Measurements from ENCODE around the gene RPL13.

The RPL13 gene

DNA sequence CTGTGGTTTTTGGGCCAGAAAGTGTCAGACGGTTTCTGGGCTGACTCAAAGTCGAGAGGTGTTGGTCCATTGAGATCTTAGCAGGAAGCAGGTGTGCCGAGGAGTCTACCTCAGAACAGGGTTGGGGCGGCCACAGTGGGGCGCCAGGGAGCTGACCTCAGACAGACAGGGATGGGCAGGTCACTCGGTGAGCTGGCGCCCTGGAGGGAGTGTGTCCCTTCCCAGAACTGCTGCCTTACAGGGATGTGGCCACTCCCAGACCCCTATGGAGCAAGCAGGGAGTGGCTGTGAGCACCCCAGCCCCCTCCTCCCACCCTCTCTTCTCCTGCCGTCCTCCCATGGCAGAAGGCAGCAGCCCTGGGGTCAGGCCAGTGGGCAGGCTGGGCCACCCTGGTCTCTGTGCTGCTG is 39.0 kb downstream of the RPL13 start:
- no peak for DNase-seq (ENCODE audit: low read depth)

DNA sequence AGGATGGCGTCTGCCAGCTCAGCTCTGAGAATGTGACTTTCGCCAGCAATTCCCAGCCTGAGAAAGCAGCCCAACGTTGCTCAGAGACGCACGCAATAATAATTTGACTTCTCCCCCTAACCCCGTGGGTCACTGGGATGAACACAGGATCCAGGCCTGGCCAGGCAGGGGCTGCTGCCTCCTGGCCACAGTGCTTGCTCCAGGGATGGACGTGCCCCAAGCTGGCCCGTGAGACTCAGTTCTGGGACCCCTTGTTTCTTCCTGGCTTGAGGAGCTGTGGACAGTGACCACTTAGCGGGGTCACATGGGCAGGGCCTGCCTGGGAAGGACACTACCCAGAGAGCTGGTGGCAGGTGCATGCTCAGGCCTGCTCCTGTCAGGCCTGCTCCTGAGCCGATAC is 39.4 kb downstream of the RPL13 start:
- no peak for DNase-seq (ENCODE audit: low read depth)

DNA sequence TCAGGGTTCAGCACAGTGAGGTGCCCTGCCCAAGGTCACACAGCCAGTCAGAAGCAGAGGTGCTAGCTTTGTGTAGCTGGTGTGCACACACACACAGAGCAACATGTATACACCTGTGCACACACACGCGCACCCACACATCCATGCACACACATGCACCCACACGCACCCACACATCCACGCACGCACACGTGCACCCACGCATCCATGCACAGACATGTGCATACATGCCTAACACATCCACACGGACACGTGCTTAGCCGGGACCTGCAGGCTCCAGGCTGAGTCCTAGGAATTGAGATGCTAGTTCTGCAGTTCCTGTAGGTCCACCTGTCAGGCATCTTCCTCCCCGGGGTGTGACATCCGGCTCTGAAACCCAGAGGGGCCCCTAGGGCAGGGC is 39.9 kb downstream of the RPL13 start:
- DNase-seq (ENCODE audit: low read depth) = no peak

DNA sequence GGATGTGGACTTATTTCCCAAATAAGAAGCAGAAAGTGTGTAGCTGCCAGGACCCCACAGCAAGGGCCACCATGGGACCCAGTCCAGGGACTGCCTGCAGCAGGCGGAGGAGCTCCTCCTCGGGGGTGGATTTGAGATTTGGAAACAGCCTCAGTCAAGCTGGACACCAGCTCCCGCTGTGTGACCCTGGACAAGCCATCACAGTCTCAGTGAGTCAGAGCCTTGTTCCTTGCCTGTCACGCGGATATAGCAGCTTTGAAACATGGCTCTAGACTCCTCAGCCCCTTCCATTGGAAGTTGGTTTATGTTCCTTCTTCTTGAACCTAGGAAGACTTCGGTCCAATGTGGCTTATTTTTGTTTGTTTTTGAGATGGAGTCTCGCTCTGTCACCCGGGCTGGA is 40.5 kb downstream of the RPL13 start:
- DNase-seq (ENCODE audit: low read depth) = no peak

DNA sequence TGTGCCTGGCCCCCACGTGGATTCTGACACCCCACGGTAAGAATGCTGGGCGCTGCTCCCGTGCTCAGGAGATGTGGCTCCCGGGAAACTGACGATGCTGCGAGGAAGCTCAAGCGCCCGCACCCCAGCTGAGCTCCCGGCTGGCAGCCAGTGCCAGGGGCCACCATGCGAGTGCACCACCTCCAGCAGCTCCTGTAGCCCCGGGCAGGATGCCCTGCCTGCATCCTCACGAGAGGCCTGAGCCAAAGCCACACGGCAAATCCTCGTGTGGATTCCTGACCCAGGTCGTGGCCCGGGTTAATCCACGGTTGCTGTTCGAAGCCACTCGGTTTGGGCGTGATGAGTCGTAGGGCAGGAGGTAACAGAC is 41.4 kb downstream of the RPL13 start:
- no peak for DNase-seq (ENCODE audit: low read depth)

DNA sequence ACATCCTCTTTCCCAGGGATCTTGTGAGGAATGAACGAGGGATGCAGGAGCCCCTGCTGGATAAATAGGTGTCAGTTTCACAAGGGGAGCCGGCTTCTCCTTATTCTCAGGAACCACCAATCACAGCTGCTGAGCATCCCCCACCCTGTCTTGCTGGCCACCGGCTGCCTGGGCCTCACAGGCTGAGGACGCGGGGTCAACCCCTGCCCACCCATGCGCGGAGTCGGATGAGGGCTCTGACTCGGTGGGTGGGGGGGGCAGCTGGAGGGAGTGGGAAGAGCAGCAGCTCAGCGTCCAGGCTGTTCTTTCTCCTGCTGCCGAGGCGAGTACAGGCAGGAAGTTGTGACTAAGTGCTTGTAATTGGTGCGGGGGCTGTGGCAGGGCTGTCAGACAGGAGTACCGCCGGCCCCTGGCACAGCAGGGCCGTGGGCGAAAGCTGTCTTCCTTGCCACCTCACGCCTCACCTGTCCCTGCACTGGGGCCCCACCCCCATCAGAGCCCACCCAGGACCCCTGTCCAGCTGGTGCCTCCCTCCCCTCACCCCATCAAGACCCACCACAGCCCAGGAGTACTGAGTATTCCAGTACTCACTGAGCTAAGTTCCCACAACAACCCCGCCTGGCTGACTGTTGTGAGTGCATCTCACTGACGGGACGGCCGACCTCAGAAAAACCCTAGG is 41.9 kb downstream of the RPL13 start:
- DNase-seq (ENCODE audit: low read depth) = peak; percentile 33

DNA sequence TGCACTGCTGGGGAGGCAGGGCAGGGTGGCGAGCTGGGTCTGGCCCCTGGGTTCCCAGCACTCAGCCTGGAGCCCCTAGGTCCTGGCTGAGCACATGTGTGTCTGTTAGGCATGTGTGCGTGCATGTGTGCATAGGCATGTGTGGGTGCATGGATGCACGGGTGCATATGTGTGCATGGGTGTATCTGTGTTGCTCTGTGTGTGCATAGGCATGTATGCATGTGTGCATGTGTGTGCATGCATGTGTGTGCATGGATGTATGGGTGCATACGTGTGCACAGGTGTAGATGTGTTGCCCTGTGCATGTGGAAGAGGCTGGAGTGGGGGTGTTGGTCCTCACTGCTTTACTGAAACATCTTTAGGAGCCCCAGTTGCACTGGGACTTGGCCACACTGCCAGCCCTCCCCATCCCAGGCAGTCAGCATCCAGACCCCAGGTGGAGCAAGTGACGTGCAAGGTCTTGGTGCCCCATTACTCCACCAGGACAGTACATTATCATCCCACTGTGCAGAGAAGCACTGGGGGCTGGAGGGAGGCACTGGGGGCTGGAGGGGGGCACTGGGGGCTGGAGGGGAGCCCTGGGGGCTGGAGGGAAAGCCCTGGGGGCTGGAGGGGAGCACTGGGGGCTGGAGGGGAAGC is 42.6 kb downstream of the RPL13 start:
- DNase-seq (ENCODE audit: low read depth) = no peak

DNA sequence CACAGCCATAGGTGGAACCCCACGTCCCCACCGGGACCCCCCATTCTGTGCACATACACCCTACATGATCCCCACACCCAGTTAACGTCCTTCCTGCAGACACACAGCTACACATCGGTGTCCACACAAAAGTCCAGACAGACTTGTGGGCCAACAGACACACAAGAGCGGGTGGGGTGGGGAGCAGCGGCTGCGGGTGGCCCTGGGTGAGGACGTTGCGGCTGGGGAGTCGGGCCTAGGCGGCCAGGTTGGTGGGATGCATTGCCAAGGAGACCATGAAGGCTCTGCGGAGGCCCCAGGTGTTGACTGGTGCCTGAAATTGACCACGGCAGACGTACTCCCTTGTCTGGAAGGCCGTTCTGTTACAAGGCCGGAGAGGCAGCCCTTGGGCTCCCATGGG is 44.3 kb downstream of the RPL13 start:
- DNase-seq (ENCODE audit: low read depth) = no peak

DNA sequence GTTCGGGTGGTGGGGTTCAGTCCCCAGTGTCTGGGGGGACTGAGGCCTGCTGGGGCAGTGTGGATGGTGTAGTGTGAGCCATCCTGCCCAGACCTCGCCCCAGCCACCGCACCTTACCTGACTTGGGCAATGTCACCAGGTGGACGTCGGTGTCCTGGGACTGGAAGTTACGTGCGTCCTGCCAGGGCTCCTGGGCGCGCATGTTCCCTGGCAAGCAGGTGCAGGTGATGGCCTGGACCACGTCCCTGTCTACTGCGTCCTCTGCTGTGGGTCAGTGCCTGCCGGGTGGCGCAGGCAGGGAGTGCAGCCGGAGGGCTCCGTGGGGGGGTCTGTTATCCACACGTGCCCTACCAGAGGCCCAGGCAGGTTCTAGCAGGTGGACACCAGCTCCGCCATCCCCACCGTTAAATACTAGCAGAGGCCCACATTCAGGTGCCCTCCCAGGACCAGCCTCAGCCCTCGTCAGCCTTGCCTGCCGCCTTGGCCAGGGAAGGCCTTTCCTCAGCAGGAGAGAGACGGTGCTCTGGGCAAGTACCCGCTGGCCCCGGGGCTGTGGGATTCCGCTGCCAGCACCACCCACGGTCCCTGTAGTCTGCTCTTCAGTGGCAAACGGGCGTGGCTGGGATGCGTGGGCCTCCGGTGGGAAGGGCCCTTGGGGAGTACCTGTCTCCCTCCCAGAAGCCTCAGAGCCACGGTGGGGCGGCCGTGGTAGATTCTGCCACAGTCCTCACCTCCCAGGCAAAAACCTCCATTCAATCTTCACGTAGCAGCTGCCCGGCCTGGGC is 44.9 kb downstream of the RPL13 start:
- DNase-seq (ENCODE audit: low read depth) = no peak

DNA sequence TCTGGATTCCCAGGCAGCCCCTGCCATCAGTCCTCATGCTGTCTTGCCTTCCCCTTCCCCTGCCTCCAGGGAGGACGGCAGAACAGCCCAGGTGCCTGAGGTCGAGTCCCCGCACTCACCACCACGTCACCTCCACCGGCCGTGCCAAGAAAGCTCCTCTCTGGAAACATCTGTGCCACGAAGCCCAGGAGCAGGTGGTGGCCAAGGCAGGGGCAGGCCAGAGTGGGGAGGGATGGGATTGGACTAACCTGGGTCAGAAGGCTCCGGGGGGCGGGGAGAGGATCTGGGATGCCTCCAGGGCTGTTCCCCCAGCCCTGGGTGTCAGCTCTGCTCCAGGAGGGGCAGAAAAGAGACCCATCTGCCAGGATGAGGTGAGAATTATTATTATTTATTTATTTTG is 45.5 kb downstream of the RPL13 start:
- DNase-seq (ENCODE audit: low read depth) = no peak

DNA sequence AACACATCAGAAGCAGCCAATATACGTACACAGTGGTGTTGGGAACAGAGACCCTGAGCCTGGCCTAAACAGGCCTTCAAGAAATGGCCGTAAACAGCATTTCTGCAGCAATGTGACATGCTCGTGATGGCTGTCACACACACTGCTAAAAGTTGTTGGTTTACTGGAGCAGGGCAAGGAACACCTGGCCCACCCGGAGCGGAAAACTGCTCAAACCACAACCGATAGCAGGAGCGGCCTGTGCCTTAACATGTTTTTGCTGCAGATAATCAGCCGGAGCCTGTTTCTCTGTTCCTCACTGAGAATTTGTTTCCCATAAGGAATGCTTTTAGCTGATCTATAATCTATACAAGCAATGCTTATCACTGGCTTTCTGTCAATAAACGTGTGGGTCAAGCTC is 47.0 kb downstream of the RPL13 start:
- DNase-seq (ENCODE audit: low read depth) = no peak

DNA sequence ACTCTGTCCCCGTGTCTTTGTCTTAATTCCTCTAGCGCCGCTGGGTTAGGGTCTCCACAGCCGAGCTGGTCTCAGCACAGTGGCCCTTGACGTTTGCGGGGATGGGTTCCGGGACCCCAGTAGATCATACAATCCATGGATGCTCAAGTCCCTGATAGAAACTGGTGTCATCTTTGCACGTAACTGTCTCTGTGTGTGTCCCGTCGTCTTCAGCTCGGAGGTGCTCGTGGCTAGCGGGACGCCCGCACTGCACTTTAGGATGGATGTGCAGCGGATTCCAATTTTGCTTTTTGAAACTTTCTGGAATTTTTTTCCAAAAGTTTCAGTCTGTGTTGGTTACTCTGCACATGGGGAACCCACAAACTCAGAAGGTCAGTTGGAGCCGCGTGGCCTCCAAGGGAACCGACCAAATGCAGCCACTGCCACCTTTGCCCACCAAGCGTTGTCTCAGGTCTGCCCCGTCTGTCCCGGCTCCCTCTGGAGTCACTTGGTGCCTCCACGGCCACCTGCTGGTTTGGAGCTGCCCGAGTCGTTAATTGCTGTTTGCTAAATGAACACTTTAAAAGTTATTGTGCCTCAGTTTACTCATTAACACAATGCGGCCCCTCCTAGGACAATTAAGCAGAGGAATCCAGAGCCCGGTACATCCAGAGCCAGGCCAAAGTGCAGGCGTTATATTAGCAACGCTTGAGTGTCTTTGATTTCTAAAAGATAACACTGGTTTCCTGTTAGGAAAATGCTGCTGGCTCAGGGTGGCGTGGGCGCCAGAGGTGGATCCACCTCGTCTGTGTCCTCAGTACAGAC is 47.7 kb downstream of the RPL13 start:
- DNase-seq (ENCODE audit: low read depth) = no peak

DNA sequence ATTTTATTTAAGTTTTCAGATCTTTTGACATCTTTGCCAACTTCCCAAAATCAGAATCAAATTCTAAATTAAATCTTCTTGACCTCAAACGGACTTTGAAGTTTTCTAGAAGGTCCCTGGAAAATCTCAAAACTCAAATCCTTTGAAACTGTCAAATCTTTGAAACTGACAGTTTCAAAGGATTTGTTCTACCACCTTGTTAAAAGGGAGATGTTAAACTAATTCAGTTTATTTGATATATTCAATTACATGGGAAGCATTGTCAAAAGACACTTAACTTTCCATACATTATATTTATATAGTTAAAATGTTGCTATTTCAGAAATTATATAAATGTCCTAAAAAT is 49.6 kb downstream of the RPL13 start:
- DNase-seq (ENCODE audit: low read depth) = no peak

DNA sequence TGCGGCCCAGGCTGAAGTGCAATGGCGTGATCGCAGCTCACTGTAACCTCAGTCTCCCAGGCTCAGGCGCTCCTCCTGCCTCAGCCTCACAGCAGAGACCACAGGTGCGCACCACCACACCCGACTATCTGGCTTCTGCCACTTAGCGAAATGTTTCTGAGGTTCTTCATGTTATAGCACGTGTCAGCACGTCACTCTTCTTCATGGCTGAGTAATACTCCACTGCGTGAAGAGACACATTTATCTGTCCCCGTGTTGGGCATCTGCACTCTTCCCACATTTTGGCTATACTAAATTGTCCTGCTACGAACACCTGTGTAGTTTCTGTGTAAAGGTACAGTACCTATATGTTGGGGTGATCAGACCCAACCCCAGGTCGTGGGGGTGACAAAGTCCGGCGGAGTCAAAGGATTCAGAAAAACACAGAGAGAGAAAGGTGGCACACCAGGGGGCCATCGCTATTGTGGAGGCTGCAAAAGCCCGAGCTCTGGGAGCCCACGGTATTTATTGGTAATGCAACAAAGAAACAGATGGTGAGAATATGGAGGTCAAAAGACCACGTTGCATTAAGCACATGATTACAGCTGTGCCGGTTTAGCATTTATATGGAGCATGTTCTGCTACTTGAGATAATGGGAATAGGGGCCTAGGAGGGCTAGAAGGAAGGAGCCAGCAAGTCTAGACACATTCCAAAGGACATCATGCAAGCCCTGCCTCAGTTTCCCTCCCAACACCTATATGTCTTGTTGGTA is 52.1 kb downstream of the RPL13 start:
- no peak for DNase-seq (ENCODE audit: low read depth)

DNA sequence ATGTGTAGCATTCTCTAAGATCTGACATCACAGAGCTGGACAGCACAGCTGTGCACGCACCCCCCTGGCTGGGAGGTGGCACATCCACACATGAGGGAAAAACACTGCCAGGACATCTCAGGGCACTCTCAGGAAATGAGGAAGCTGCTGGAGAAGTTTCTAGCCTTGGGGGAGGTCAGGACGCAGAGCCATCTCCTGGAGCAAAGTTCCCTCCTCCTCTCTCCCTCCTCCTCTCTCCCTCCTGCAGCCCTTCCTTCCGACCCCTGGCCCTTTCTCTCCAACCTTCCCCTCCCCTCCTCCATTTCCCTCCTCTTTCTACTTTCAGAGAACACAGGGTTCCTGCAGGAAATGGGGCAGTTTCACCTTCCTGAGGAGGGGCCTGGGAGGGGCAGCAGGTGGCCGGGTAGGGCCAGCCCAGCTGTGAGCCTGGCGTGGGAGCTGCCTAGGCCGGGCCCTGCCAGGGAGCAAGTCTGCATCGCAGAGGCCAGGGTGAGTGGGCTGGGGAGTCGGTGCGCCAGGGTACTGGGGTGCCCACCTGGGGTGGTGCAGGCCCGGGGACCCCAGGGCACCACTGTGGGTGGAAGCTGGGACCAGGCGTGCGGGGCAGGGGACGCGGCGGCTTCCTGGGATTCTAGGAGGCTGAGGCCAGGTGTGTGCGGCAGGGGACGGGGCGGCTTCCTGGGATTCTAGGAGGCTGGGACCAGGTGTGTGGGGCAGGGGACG is 52.9 kb downstream of the RPL13 start, which contains the start of gene DPEP1:
Gene DPEP1, plus strand, starts transcription at position 412 of the 723 bp plus-strand sequence. CDS start 16,769 bp downstream, outside the sequence.
- no peak for DNase-seq (ENCODE audit: low read depth)

DNA sequence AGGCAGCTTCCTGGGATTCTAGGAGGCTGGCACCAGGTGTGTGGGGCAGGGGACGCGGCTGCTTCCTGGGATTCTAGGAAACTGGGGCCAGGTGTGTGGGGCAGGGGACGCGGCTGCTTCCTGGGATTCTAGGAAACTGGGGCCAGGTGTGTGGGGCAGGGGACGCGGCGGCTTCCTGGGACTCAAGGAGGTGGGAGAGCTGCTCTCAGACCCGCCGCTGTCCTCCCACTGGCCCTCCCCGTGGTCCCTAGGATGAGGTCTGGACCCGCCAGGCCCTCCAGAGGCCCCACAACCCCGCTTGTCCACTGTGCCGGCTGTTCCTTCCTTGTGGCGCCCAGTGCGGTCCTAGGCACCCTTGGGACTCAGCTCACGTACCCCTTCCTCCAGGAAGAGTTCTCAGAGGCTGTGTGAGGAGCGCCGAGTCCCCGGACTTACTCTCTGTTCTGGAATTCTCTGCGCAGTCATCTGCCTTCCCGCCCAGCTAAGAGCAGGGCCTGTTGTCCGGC is 53.5 kb downstream of the RPL13 start:
- no peak for DNase-seq (ENCODE audit: low read depth)

All from T-helper 22 cell (primary cell).